B cell (primary cell): ENCODE results near the gene SPART. TPM values are rescaled to one million over a fixed set of nuclear protein-coding genes. Genes with fewer than 3 reads are reported as not detected.

ENCODE experiments used
- ATAC-seq: fragments of 200-7000 bp; cut with Tn5 transposase; one replicate; pipeline ENCODE4 v1.10.0; 2021; ENCODE audit warnings: low read depth, mild to moderate bottlenecking, moderate number of reproducible peaks, moderate library complexity
- CTCF ChIA-PET: fragments of 350-600 bp; sonication (Branson Sonifier 250); formaldehyde crosslinking; loops from one replicate; lab custom pipeline; 2021; ENCODE audit warnings: antibody characterized with exemption, inconsistent platforms; lab: Charles Lee
- POLR2A ChIA-PET: fragments of 350-600 bp; sonication (Branson Sonifier 250); formaldehyde crosslinking; loops from one replicate; lab custom pipeline; 2021; ENCODE audit warnings: antibody characterized with exemption; lab: Charles Lee
- DNase-seq: peaks from one replicate; pipeline ENCODE4 v3.0.0; 2013
- H2AFZ ChIP-seq: 2 replicates; pipeline ENCODE4 v1.6.1; 2012; ENCODE audit warnings: mild to moderate bottlenecking, low read depth, low read length; ENCODE audit not compliant: insufficient read depth, poor library complexity, severe bottlenecking
- H3K27ac ChIP-seq, 2 donors: 1 replicate in 1 of 2; 2 replicates in 1 of 2; pipeline ENCODE4 v1.5.1; 2012 to 2013; ENCODE audit warnings: low read length in 2 of 2, mild to moderate bottlenecking in 2 of 2, moderate library complexity in 1 of 2
- H3K27me3 ChIP-seq, 4 experiments: fragments of 200-600 bp in 1 of 4; sonication (generic) in 1 of 4; replicated peaks in 1 of 4; 1 replicate in 2 of 4; 2 replicates in 2 of 4; pipeline versions ENCODE4 v1.6.1 to v1.7.0; 2013 to 2016; ENCODE audit warnings: low read length in 3 of 4, mild to moderate bottlenecking in 2 of 4, mixed read lengths in 1 of 4, moderate library complexity in 1 of 4; ENCODE audit not compliant: insufficient read depth in 4 of 4, control insufficient read depth in 3 of 4; ENCODE audit errors: control extremely low read depth in 1 of 4
- H3K36me3 ChIP-seq, 2 experiments: replicated peaks in 1 of 2; 1 replicate in 1 of 2; 2 replicates in 1 of 2; pipeline versions ENCODE4 v1.6.1 to v1.7.1; 2013; ENCODE audit warnings: low read length in 1 of 2; ENCODE audit not compliant: insufficient read depth in 2 of 2, control insufficient read depth in 1 of 2; ENCODE audit errors: control extremely low read depth in 1 of 2, extremely low read depth in 1 of 2
- H3K4me1 ChIP-seq, 2 donors: fragments of 200-600 bp in 1 of 2; sonication (generic) in 1 of 2; 1 replicate in 1 of 2; 2 replicates in 1 of 2; pipeline versions ENCODE4 v1.5.1 to v1.6.1; 2013 to 2017; ENCODE audit warnings: low read length in 2 of 2; ENCODE audit not compliant: control insufficient read depth in 2 of 2, insufficient read depth in 2 of 2
- H3K4me2 ChIP-seq: replicated peaks from 2 replicates; pipeline ENCODE3; 2012; ENCODE audit warnings: mild to moderate bottlenecking, low read depth, low read length; ENCODE audit not compliant: poor library complexity, severe bottlenecking
- H3K4me3 ChIP-seq, 5 experiments: fragments of 200-600 bp in 1 of 5; sonication (generic) in 1 of 5; 1 replicate in 3 of 5; 2 replicates in 2 of 5; pipeline versions ENCODE4 v1.5.1 to v1.7.0; 2011 to 2016; ENCODE audit warnings: low read length in 4 of 5, mild to moderate bottlenecking in 4 of 5, low read depth in 2 of 5, control low read depth in 1 of 5, moderate library complexity in 1 of 5; ENCODE audit not compliant: insufficient read depth in 1 of 5; ENCODE audit errors: control extremely low read depth in 1 of 5, extremely low read depth in 1 of 5
- H3K79me2 ChIP-seq: fragments of 200-600 bp; sonication (generic); one replicate; pipeline ENCODE4 v1.6.0; 2016; ENCODE audit warnings: low read length; ENCODE audit not compliant: control insufficient read depth, insufficient read depth
- H3K9ac ChIP-seq: fragments of 200-600 bp; sonication (generic); 2 replicates; pipeline ENCODE4 v1.6.1; 2017; ENCODE audit warnings: mild to moderate bottlenecking, low read length, moderate library complexity
- H3K9me3 ChIP-seq, 3 donors: one replicate each; pipeline versions ENCODE4 v1.6.1 to v1.7.1; 2013; ENCODE audit warnings: low read length in 2 of 3; ENCODE audit not compliant: control insufficient read depth in 2 of 3, insufficient read depth in 1 of 3; ENCODE audit errors: control extremely low read depth in 1 of 3
- H4K20me1 ChIP-seq: 2 replicates; pipeline ENCODE4 v1.6.0; 2012; ENCODE audit warnings: mild to moderate bottlenecking, low read length; ENCODE audit not compliant: insufficient read depth, control insufficient read depth, poor library complexity, severe bottlenecking
- H3K27ac Mint-ChIP-seq: one replicate; pipeline ENCODE4 v1.8.0; 2021; ENCODE audit warnings: mixed read lengths
- H3K27me3 Mint-ChIP-seq: one replicate; pipeline ENCODE4 v1.8.0; 2021; ENCODE audit warnings: mixed read lengths
- H3K4me1 Mint-ChIP-seq: one replicate; pipeline ENCODE4 v1.8.0; 2021; ENCODE audit warnings: mixed read lengths
- H3K4me3 Mint-ChIP-seq: one replicate; pipeline ENCODE4 v1.8.0; 2021; ENCODE audit warnings: mixed read lengths
- H3K9me3 Mint-ChIP-seq: one replicate; pipeline ENCODE4 v1.8.0; 2022; ENCODE audit warnings: mixed read lengths; ENCODE audit not compliant: insufficient read depth
- CTCF ChIP-seq: fragments of 200-600 bp; IDR thresholded peaks from one replicate; pipeline ENCODE4 v1.8.0; 2022; ENCODE audit warnings: antibody characterized with exemption, mild to moderate bottlenecking
- EZH2 ChIP-seq: IDR thresholded peaks from 2 replicates; pipeline ENCODE4 v1.6.1; 2012; ENCODE audit warnings: borderline replicate concordance, low read depth, mild to moderate bottlenecking, moderate library complexity, low read length; ENCODE audit not compliant: insufficient read depth, poor library complexity, severe bottlenecking
- WGBS: methylation state at CpG from one replicate; pipeline ENCODE4 v1.1.5; 2013; ENCODE audit warnings: missing lambda C conversion rate; ENCODE audit not compliant: insufficient coverage; 5-methylcytosine and 5-hydroxymethylcytosine counted together
- intact Hi-C: fragments of 100-400 bp; cut with micrococcal nuclease; formaldehyde crosslinking; loops from one replicate; pipeline ENCODE4 v1.10.0; 2022
- polyA plus RNA-seq: library from polyadenylated mRNA; depleted of rRNA; stranded (reverse); fragments of >200 nt; gene quantifications from 2 replicates; pipeline ENCODE4 v1.2.3, GENCODE V29; 2012
- total RNA-seq, 2 donors: library from RNA; stranded (reverse); fragments of 120-200 nt in 1 of 2; gene quantifications; 1 replicate in 1 of 2; 2 replicates in 1 of 2; pipeline versions ENCODE4 v1.2.3 to v1.2.4, GENCODE V29; 2013 to 2022

The SPART gene
- total and polyA plus RNA-seq, 2 donors (not counting 1 experiment from before 2014, with no cell fraction given), result 10.1 to 20.8 TPM

- TF ChIP-seq EZH2, result no peak
- Histone ChIP-seq H3K4me3 (no peak overlapping the region), H3K36me3 (peaks cover 0 to 14% of the 10 kb centered on the region in 2 experiments), H3K79me2 (peaks cover 9% of the 10 kb centered on the region), H3K9ac (no peak overlapping the region), H3K4me1 (no peaks in the 10 kb centered on the region), H3K9me3 (no peaks in the 10 kb centered on the region), H3K27ac (no peak overlapping the region), H4K20me1 (peaks cover 10% of the 10 kb centered on the region), H3K4me2 (no peak overlapping the region), H3K27me3 (no peaks in the 10 kb centered on the region), H2AFZ (no peak overlapping the region)
- no peak for DNase-seq
- WGBS, result 83% methylated on average over 2 of the region's 4 CpGs
- ChIA-PET POLR2A (no interaction called here), CTCF (no interaction called here)
- H3K9me3 Mint-ChIP-seq, result no peaks in the 10 kb centered on the region
- H3K4me1 Mint-ChIP-seq, result no peaks in the 10 kb centered on the region
- H3K4me3 Mint-ChIP-seq, result no peak overlapping the region
- intact Hi-C loops, result no loop called here
- no peak overlapping the region for H3K27ac Mint-ChIP-seq
- no peaks in the 10 kb centered on the region for H3K27me3 Mint-ChIP-seq
- no peak for ATAC-seq
Observed at GRCh38 chr13:36331280-36331679, 14.9 kb downstream of the SPART start.

- no peak for TF ChIP-seq CTCF
- TF ChIP-seq EZH2, result no peak
- CTCF ChIA-PET, result no interaction called here
Observed at GRCh38 chr13:36329361-36329760, 16.8 kb downstream of the SPART start.

More at GRCh38 chr13:36329361-36329760, 16.8 kb downstream of the SPART start:
- Mint-ChIP-seq H3K27ac (no peak overlapping the region), H3K4me3 (no peak overlapping the region), H3K9me3 (no peaks in the 10 kb centered on the region), H3K4me1 (no peaks in the 10 kb centered on the region), H3K27me3 (no peaks in the 10 kb centered on the region)
- H3K79me2 ChIP-seq, result no peaks in the 10 kb centered on the region
- intact Hi-C loops, result no loop called here
- no peak overlapping the region for H3K4me2 ChIP-seq
- H3K4me3 ChIP-seq, result no peak overlapping the region
- no peaks in the 10 kb centered on the region for H3K27me3 ChIP-seq
- H4K20me1 ChIP-seq, result peaks cover 7% of the 10 kb centered on the region
- H3K9me3 ChIP-seq, result no peaks in the 10 kb centered on the region
- peaks cover 0 to 10% of the 10 kb centered on the region in 2 experiments for H3K36me3 ChIP-seq
- no peak for ATAC-seq
- POLR2A ChIA-PET, result no interaction called here
- DNase-seq, result no peak
- no peak overlapping the region for H2AFZ ChIP-seq
- H3K9ac ChIP-seq, result no peak overlapping the region
- no peaks in the 10 kb centered on the region for H3K4me1 ChIP-seq
- no peak overlapping the region for H3K27ac ChIP-seq
- no CpG with 5 or more reads among the region's 4 CpGs for WGBS
